ENCODE data around the gene ODAD3. TPM values are rescaled to one million over a fixed set of nuclear protein-coding genes. Genes with fewer than 3 reads are reported as not detected.

The ODAD3 gene
- total RNA-seq, 1 experiment from 2014 or later, result 0.39 TPM

GRCh38 chr19:11423164-11423790 is 11.6 kb downstream of the ODAD3 start:
- intact Hi-C loops (cut with micrococcal nuclease; ENCODE audit: unreplicated experiment), result loop anchor here (5.0 kb wide), 1 partner anchor 46 kb away; no protein-coding TSS in a partner anchor
- H3K4me1 ChIP-seq (replicated peaks; ENCODE audit: insufficient read depth), result peaks cover 19% of the 10 kb centered on the region
- BruUV-seq (replicated peaks), result no TSS peak
- peak overlapping the region; percentile 81 for H3K4me2 ChIP-seq
- no peak overlapping the region for H2AFZ ChIP-seq
- H3K9me3 ChIP-seq (ENCODE audit: insufficient read depth, low read depth), result no peaks in the 10 kb centered on the region
- no peak for DNase-seq
- peak overlapping the region; percentile 49; the same call in 1 of the 2 replicates for H3K4me3 ChIP-seq
- H3K27me3 ChIP-seq (ENCODE audit: insufficient read depth, low read depth), result no peaks in the 10 kb centered on the region
- H3K79me2 ChIP-seq (ENCODE audit: low read depth), result no peaks in the 10 kb centered on the region
- no peaks in the 10 kb centered on the region for H4K20me1 ChIP-seq (ENCODE audit: insufficient read depth)
- CTCF ChIA-PET, result interaction anchor here (0.6 kb wide), 1 partner anchor 1225 kb away, joined by 6 read pairs; no protein-coding TSS in a partner anchor
- peaks cover 56% of the 10 kb centered on the region for H3F3A ChIP-seq (ENCODE audit: insufficient read depth, low read depth)
- H3K36me3 ChIP-seq (ENCODE audit: low read depth), result no peaks in the 10 kb centered on the region
- POLR2A ChIA-PET (ENCODE audit: unreplicated experiment), result no interaction called here
- TF ChIP-seq CTCF (conservative IDR thresholded peaks at IDR 0.05), result no peak
- TF ChIP-seq EZH2 (IDR thresholded peaks at IDR 0.05; ENCODE audit: low read depth), result no peak
- H3K27ac ChIP-seq, result no peak overlapping the region
- H3K9me2 ChIP-seq (ENCODE audit: insufficient read depth), result no peaks in the 10 kb centered on the region

- no TSS peak for BruUV-seq (replicated peaks)
- peak overlapping the region; percentile 81 for H3K4me2 ChIP-seq
- H2AFZ ChIP-seq, result peak overlapping the region; percentile 88
- no peaks in the 10 kb centered on the region for H3K36me3 ChIP-seq (ENCODE audit: low read depth)
- H3K9me2 ChIP-seq (ENCODE audit: insufficient read depth), result no peaks in the 10 kb centered on the region
- H3K4me1 ChIP-seq (replicated peaks; ENCODE audit: insufficient read depth), result peaks cover 23% of the 10 kb centered on the region
- H3K4me3 ChIP-seq, result peak overlapping the region; percentile 49
- TF ChIP-seq EZH2 (IDR thresholded peaks at IDR 0.05; ENCODE audit: low read depth) (no peak), CTCF (conservative IDR thresholded peaks at IDR 0.05) (no peak)
- CTCF ChIA-PET, result interaction anchor here (0.5 to 1.3 kb wide), 3 partner anchors 43 to 129 kb away, joined by 3 to 8 read pairs (median 6); no protein-coding TSS in a partner anchor
- DNase-seq, result peak; percentile 92 to 98
- H3K79me2 ChIP-seq (ENCODE audit: low read depth), result peaks cover 5% of the 10 kb centered on the region; the same call in 1 of the 2 replicates
- no peaks in the 10 kb centered on the region for H3K27me3 ChIP-seq (ENCODE audit: insufficient read depth, low read depth)
- POLR2A ChIA-PET (ENCODE audit: unreplicated experiment), result interaction anchor here (0.7 to 1.6 kb wide), 3 partner anchors 13 to 83 kb away, joined by 4 to 6 read pairs (median 5); partner anchors contain the start of genes ODAD3, PRKCSH and ZNF653
- H3K27ac ChIP-seq, result peak overlapping the region; percentile 47
- H3F3A ChIP-seq (ENCODE audit: insufficient read depth, low read depth), result peaks cover 61% of the 10 kb centered on the region
- intact Hi-C loops (cut with micrococcal nuclease; ENCODE audit: unreplicated experiment), result loop anchor here (1.0 to 5.0 kb wide), 2 partner anchors 13 to 45 kb away; partner anchors contain the start of genes ODAD3 and PRKCSH
- H3K9me3 ChIP-seq (ENCODE audit: insufficient read depth, low read depth), result no peaks in the 10 kb centered on the region
- no peaks in the 10 kb centered on the region for H4K20me1 ChIP-seq (ENCODE audit: insufficient read depth)
Measured at GRCh38 chr19:11422163-11423065, 12.5 kb downstream of the ODAD3 start.
